Activated CD4-positive, alpha-beta T cell treated with anti-CD3 and anti-CD28 coated beads, Interleukin-2, amount 10 ng/mL, durations not matched to agents 24 days and 14 days (primary cell): ENCODE results near the gene C9orf85. TPM values are rescaled to one million over a fixed set of nuclear protein-coding genes. Genes with fewer than 3 reads are reported as not detected.

Experiments
- DNase-seq: peaks from one replicate; pipeline ENCODE4 v3.0.0; 2022
- H3K27ac Mint-ChIP-seq: one replicate; pipeline ENCODE4 v1.8.0; 2022; ENCODE audit warnings: mild to moderate bottlenecking, mixed read lengths
- H3K27me3 Mint-ChIP-seq: one replicate; pipeline ENCODE4 v1.8.0; 2022; ENCODE audit warnings: mixed read lengths
- H3K36me3 Mint-ChIP-seq: one replicate; pipeline ENCODE4 v1.8.0; 2022; ENCODE audit warnings: low read depth, mild to moderate bottlenecking, mixed read lengths
- H3K4me1 Mint-ChIP-seq: one replicate; pipeline ENCODE4 v1.8.0; 2021; ENCODE audit warnings: mixed read lengths
- H3K4me3 Mint-ChIP-seq: one replicate; pipeline ENCODE4 v1.8.0; 2022; ENCODE audit warnings: mild to moderate bottlenecking, moderate library complexity, mixed read lengths
- H3K9me3 Mint-ChIP-seq: one replicate; pipeline ENCODE4 v1.8.0; 2021; ENCODE audit warnings: mixed read lengths
- intact Hi-C: fragments of 100-400 bp; cut with micrococcal nuclease; formaldehyde crosslinking; loops from one replicate; pipeline ENCODE4 v1.15.1; 2023
- total RNA-seq: library from RNA; stranded (reverse); gene quantifications from 2 replicates; pipeline ENCODE4 v1.2.3, GENCODE V29; 2022

C9orf85 gene
- total RNA-seq, 1 donor from 2014 or later: 11.6 TPM

GRCh38 chr9:71916834-71917534, 5.5 kb downstream of the C9orf85 start:
- H3K27me3 Mint-ChIP-seq: no peaks in the 10 kb centered on the region
- no peak for DNase-seq
- H3K4me1 Mint-ChIP-seq: peaks cover 32% of the 10 kb centered on the region
- intact Hi-C loops: loop anchor here (10.0 kb wide), 1 partner anchor 1502 kb away; the partner anchor contains the start of gene KLF9
- H3K9me3 Mint-ChIP-seq: no peaks in the 10 kb centered on the region
- peaks cover 17% of the 10 kb centered on the region for H3K36me3 Mint-ChIP-seq
- no peak overlapping the region for H3K4me3 Mint-ChIP-seq
- no peak overlapping the region for H3K27ac Mint-ChIP-seq

- Mint-ChIP-seq H3K9me3 (no peaks in the 10 kb centered on the region), H3K4me1 (peaks cover 26% of the 10 kb centered on the region), H3K36me3 (peaks cover 22% of the 10 kb centered on the region), H3K4me3 (no peak overlapping the region), H3K27ac (no peak overlapping the region), H3K27me3 (no peaks in the 10 kb centered on the region)
- intact Hi-C loops: loop anchor here (10.0 kb wide), 1 partner anchor 1504 kb away; the partner anchor contains the start of gene KLF9
- no peak for DNase-seq
Measured at GRCh38 chr9:71918419-71918818, 7.0 kb downstream of the C9orf85 start.

DNA sequence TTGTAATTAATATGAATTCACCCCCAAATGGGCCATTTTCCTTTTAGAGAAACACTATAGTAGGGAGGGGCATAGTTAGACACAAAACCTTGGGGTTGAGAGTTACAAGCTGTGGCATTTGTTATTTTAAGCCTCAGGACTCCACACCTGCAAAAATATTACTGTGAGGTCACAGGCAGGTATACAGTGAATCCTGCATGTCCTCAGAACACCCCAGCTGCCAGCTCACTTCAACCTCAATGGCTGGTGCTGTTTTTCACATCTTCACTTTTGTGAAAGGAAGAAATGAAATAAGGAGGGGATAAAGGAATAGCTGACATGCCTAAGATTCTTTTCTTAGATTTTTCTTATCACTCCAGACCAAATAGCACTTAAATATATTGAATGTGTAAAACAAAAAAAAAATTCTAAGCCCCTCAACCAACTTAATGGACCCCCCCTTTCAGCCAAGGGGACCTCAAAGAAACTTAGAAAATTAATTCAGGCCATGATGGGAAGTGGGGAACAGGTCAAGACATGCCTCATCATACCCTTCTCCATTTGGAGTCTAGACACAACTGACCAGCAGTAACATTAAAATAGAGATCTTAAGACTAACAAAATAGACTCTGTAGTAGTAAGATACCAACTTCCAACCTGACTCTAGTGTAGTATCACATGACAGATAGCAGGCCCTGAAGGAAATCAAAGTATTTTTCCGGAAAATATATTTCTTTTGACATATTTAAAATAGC, 9.2 kb downstream of the C9orf85 start:
- peaks cover 20% of the 10 kb centered on the region for H3K36me3 Mint-ChIP-seq
- intact Hi-C loops: no loop called here
- H3K27me3 Mint-ChIP-seq: no peaks in the 10 kb centered on the region
- H3K27ac Mint-ChIP-seq: no peak overlapping the region
- no peak overlapping the region for H3K4me3 Mint-ChIP-seq
- peaks cover 12% of the 10 kb centered on the region for H3K4me1 Mint-ChIP-seq
- no peaks in the 10 kb centered on the region for H3K9me3 Mint-ChIP-seq
- no peak for DNase-seq

DNA sequence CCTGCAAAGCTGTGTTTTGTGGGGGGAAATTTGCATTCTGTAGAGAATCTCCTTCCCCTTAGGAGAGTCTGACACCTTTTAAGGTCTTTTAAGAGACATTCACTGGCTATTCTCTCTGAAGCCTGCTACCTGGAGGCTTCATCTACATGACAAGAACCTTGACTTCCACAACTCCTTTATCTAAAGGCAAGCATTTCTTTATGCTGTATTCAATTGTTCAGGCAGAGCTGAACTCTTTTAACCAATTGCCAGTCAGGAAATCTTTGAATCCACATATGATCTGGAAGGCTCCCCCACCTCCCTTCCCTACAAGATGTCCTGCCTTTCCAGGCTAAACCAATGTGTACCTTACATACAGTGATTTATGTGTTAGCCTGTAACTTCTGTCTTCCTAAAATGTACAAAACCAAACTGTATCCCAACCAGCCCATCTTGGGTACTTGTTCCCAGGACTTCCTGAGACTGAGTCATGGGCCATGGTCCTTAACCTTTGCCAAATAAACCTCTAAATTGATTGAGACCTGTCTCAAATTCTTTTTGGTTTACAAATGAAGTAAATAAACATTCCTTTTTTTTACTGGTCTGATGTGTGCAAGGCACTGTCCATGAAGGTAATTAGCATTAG, 9.9 kb downstream of the C9orf85 start:
- Mint-ChIP-seq H3K27me3 (no peaks in the 10 kb centered on the region), H3K9me3 (no peaks in the 10 kb centered on the region), H3K27ac (no peak overlapping the region), H3K36me3 (peaks cover 20% of the 10 kb centered on the region), H3K4me1 (peaks cover 9% of the 10 kb centered on the region), H3K4me3 (no peak overlapping the region)
- DNase-seq: no peak
- intact Hi-C loops: no loop called here

GRCh38 chr9:71924576-71924975, 13.1 kb downstream of the C9orf85 start:
- no peak overlapping the region for H3K4me3 Mint-ChIP-seq
- H3K4me1 Mint-ChIP-seq: peaks cover 2% of the 10 kb centered on the region
- H3K36me3 Mint-ChIP-seq: peaks cover 12% of the 10 kb centered on the region
- H3K27me3 Mint-ChIP-seq: no peaks in the 10 kb centered on the region
- no peak overlapping the region for H3K27ac Mint-ChIP-seq
- intact Hi-C loops: no loop called here
- no peaks in the 10 kb centered on the region for H3K9me3 Mint-ChIP-seq
- DNase-seq: no peak

DNA sequence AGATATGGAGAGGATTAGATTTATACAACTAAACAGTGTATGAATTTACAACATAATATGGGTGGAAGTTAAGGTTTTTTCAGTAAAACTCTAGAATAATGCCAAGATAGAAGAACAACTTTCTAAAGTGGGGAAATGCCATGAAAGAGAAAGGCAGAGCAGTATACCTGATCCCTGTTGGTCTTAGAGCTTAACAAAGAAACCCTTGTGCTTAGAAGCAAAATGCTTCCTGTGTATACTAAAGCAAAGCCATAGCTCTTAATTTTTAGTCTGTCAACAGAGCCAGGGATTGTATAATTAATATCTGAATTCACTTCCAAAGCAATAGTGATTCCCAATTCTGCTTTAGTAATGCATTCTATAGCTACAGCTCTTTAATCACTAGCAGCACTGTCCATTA, 14.4 kb downstream of the C9orf85 start:
- no peak overlapping the region for H3K4me3 Mint-ChIP-seq
- DNase-seq: no peak
- intact Hi-C loops: no loop called here
- peaks cover 2% of the 10 kb centered on the region for H3K4me1 Mint-ChIP-seq
- H3K9me3 Mint-ChIP-seq: no peaks in the 10 kb centered on the region
- no peak overlapping the region for H3K27ac Mint-ChIP-seq
- H3K36me3 Mint-ChIP-seq: peaks cover 9% of the 10 kb centered on the region
- H3K27me3 Mint-ChIP-seq: no peaks in the 10 kb centered on the region

DNA sequence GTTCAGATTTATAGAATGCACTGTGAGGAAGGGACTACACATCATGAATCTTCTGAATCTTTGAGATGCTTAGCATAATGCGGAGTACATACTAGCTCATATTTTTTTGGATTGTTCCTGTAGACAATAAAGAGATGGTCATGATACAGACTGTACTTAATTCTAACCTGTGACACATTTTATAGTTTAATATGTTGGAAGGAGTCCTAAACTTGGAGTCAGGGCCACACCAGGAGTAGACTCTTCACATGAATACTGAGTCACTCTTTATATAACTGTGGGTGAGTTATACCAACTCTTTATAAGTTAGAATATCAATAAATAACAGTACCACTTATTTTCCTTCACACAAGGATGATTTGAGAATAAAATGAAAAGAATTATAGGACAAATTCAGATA, 16.9 kb downstream of the C9orf85 start:
- DNase-seq: no peak
- H3K9me3 Mint-ChIP-seq: peaks cover 4% of the 10 kb centered on the region

GRCh38 chr9:71928806-71929205, 17.4 kb downstream of the C9orf85 start:
- Mint-ChIP-seq H3K4me1 (no peaks in the 10 kb centered on the region), H3K4me3 (no peak overlapping the region), H3K36me3 (peaks cover 6% of the 10 kb centered on the region), H3K27me3 (no peaks in the 10 kb centered on the region), H3K9me3 (peaks cover 4% of the 10 kb centered on the region), H3K27ac (no peak overlapping the region)
- DNase-seq: no peak
- intact Hi-C loops: no loop called here

More for the DNA sequence above, 16.9 kb downstream of the C9orf85 start:
- no peak overlapping the region for H3K27ac Mint-ChIP-seq
- H3K4me1 Mint-ChIP-seq: no peaks in the 10 kb centered on the region
- intact Hi-C loops: no loop called here
- no peak overlapping the region for H3K4me3 Mint-ChIP-seq
- H3K27me3 Mint-ChIP-seq: no peaks in the 10 kb centered on the region
- peaks cover 6% of the 10 kb centered on the region for H3K36me3 Mint-ChIP-seq

- H3K4me3 Mint-ChIP-seq: no peak overlapping the region
Measured at GRCh38 chr9:71929223-71929622, 17.8 kb downstream of the C9orf85 start.

DNA sequence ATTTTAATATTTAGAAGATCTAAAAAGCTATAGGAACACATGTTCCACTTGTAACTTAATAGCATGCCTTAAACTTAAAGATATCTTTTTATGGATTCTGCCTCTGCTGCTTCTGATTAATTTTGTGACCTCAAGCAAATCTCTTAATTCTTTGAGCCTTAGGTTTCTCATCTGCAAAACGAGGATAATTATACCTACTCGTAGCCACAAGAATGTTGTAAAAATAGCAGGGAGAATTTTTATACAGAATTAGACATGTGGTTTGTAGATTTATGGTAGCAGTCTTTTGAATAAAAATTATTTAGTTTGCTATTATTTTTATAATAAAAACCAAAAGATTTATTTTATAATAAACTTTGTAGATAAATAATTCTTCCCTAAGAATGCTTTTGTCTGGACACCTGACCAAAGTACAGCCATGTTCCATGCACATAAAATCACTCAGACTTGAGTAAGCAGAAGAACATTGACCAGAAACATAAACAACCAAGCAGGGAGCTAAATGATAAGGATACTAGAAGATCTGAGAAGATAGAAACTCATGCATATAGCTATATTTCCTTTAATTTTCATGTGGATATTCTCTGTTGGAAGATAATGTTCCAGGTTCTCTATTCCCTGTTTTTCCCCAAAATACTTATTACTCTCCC, 18.5 kb downstream of the C9orf85 start:
- DNase-seq: no peak
- H3K4me3 Mint-ChIP-seq: no peak overlapping the region
- peaks cover 4% of the 10 kb centered on the region for H3K9me3 Mint-ChIP-seq
- H3K27ac Mint-ChIP-seq: no peak overlapping the region
- H3K36me3 Mint-ChIP-seq: peaks cover 6% of the 10 kb centered on the region
- no peaks in the 10 kb centered on the region for H3K4me1 Mint-ChIP-seq
- H3K27me3 Mint-ChIP-seq: no peaks in the 10 kb centered on the region
- intact Hi-C loops: no loop called here

More at GRCh38 chr9:71929223-71929622, 17.8 kb downstream of the C9orf85 start:
- no peak for DNase-seq
- peaks cover 4% of the 10 kb centered on the region for H3K9me3 Mint-ChIP-seq
- H3K27me3 Mint-ChIP-seq: no peaks in the 10 kb centered on the region
- no peak overlapping the region for H3K27ac Mint-ChIP-seq
- H3K36me3 Mint-ChIP-seq: peaks cover 6% of the 10 kb centered on the region
- no peaks in the 10 kb centered on the region for H3K4me1 Mint-ChIP-seq
- intact Hi-C loops: no loop called here

DNA sequence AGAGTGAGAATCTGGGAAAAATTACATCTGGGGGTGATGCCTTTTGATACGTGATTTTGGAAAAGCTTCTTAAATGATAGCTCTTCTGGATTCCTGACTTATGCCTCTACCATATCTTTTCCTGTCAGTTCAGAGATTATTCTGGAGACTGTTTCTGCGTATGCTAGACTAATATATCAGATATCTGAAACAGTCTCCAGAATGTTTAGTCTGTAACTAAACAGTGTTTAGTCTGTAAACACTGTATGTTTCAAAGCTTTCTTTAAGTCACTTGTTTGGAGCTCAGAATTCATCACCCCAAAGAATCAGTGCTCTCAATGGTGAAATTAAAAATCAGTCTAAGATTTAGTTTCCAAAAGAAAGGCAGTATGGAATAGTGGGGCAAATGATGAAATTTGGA, 19.7 kb downstream of the C9orf85 start:
- Mint-ChIP-seq H3K4me1 (peaks cover 2% of the 10 kb centered on the region), H3K36me3 (peaks cover 6% of the 10 kb centered on the region), H3K27me3 (no peaks in the 10 kb centered on the region), H3K9me3 (peaks cover 4% of the 10 kb centered on the region), H3K27ac (no peak overlapping the region), H3K4me3 (no peak overlapping the region)
- intact Hi-C loops: no loop called here
- no peak for DNase-seq

DNA sequence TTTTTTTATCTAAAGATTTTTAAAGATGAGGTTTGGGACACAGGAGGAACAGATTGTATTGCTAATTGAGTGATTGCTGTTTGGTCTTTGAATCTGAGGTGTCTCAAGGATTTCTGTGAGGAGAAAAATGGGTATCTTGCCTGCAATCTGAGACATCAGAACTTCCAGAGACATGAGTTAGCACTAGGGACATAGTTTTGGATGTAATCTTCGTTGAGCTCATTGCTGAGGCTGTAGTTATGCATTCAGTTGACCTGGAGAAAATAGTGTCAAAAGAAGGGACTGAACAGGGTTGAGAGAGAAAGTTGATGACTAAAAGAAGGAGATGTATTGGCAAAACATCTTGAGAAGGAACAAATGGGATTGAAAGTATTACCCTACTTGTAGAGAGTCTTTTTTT, 24.6 kb downstream of the C9orf85 start:
- H3K27me3 Mint-ChIP-seq: no peaks in the 10 kb centered on the region
- no peak overlapping the region for H3K27ac Mint-ChIP-seq
- H3K4me1 Mint-ChIP-seq: peaks cover 2% of the 10 kb centered on the region
- H3K4me3 Mint-ChIP-seq: no peak overlapping the region
- H3K36me3 Mint-ChIP-seq: peaks cover 4% of the 10 kb centered on the region
- no peak for DNase-seq
- peaks cover 4% of the 10 kb centered on the region for H3K9me3 Mint-ChIP-seq
- intact Hi-C loops: no loop called here

GRCh38 chr9:71937070-71937625, 25.7 kb downstream of the C9orf85 start:
- no peak overlapping the region for H3K4me3 Mint-ChIP-seq
- peaks cover 4% of the 10 kb centered on the region for H3K9me3 Mint-ChIP-seq
- no peak for DNase-seq
- H3K36me3 Mint-ChIP-seq: peaks cover 4% of the 10 kb centered on the region
- peaks cover 11% of the 10 kb centered on the region for H3K4me1 Mint-ChIP-seq
- intact Hi-C loops: no loop called here
- no peak overlapping the region for H3K27ac Mint-ChIP-seq
- H3K27me3 Mint-ChIP-seq: no peaks in the 10 kb centered on the region
